PC-3 (cell line): ENCODE data around the gene PRRG4. TPM values are rescaled to one million over a fixed set of nuclear protein-coding genes. Genes with fewer than 3 reads are reported as not detected.

ENCODE experiments used
- ATAC-seq: fragments of 200-7000 bp; cut with Tn5 transposase; 2 replicates; pipeline ENCODE4 v1.9.1; 2020; ENCODE audit warnings: mild to moderate bottlenecking, moderate library complexity
- BruUV-seq: library from RNA; stranded (reverse); fragments of 400-500 nt; replicated peaks from 2 replicates; lab custom pipeline; 2021; lab: Mats Ljungman, UMichigan
- CTCF ChIA-PET: fragments of 300-600 bp; sonication (Branson Sonifier 250); formaldehyde crosslinking; loops from one replicate; lab custom pipeline; 2022; ENCODE audit warnings: antibody characterized with exemption; lab: Charles Lee
- POLR2A ChIA-PET: fragments of 300-600 bp; sonication (Branson Sonifier 250); formaldehyde crosslinking; loops from one replicate; lab custom pipeline; 2022; ENCODE audit warnings: antibody characterized with exemption; ENCODE audit not compliant: unreplicated experiment; lab: Charles Lee
- DNase-seq: peaks from one replicate; pipeline ENCODE4 v3.0.0-alpha.2; 2015
- H2AFZ ChIP-seq: fragments of 300-600 bp; sonication (generic); 2 replicates; pipeline ENCODE4 v1.6.0; 2016; ENCODE audit warnings: antibody characterized with exemption, low read length
- H3F3A ChIP-seq: fragments of 300-600 bp; sonication (generic); one replicate; pipeline ENCODE4 v1.6.0; 2017; ENCODE audit warnings: antibody characterized with exemption, low read length, control low read depth, mild to moderate bottlenecking; ENCODE audit not compliant: unreplicated experiment
- H3K27ac ChIP-seq: fragments of 300-600 bp; sonication (generic); 2 replicates; pipeline ENCODE4 v1.5.1; 2016; ENCODE audit warnings: mild to moderate bottlenecking, low read length
- H3K27me3 ChIP-seq: fragments of 300-600 bp; sonication (generic); 2 replicates; pipeline ENCODE4 v1.6.1; 2016; ENCODE audit warnings: low read length, mixed read lengths
- H3K36me3 ChIP-seq: fragments of 300-600 bp; sonication (generic); 2 replicates; pipeline ENCODE4 v1.6.1; 2016; ENCODE audit warnings: low read depth, mixed run types, low read length, mixed read lengths
- H3K4me1 ChIP-seq: fragments of 300-600 bp; sonication (generic); 2 replicates; pipeline ENCODE4 v1.5.1; 2016; ENCODE audit warnings: low read length; ENCODE audit not compliant: insufficient read depth
- H3K4me2 ChIP-seq: fragments of 300-600 bp; sonication (generic); 2 replicates; pipeline ENCODE4 v1.6.0; 2016; ENCODE audit warnings: low read length
- H3K4me3 ChIP-seq: fragments of 300-600 bp; sonication (generic); 2 replicates; pipeline ENCODE4 v1.5.1; 2016; ENCODE audit warnings: mild to moderate bottlenecking, low read length, mixed read lengths
- H3K79me2 ChIP-seq: fragments of 300-600 bp; sonication (generic); 2 replicates; pipeline ENCODE4 v1.6.1; 2017; ENCODE audit warnings: low read length, mixed read lengths
- H3K9ac ChIP-seq: fragments of 300-600 bp; sonication (generic); 2 replicates; pipeline ENCODE4 v1.6.0; 2016; ENCODE audit warnings: mild to moderate bottlenecking, low read length
- H3K9me2 ChIP-seq: fragments of 300-600 bp; sonication (generic); replicated peaks from 2 replicates; pipeline ENCODE4 v1.6.1; 2016; ENCODE audit warnings: mixed run types, low read length, mixed read lengths
- H3K9me3 ChIP-seq: fragments of 300-600 bp; sonication (generic); 2 replicates; pipeline ENCODE4 v1.6.1; 2016; ENCODE audit warnings: low read length, mixed read lengths
- H4K20me1 ChIP-seq: fragments of 300-600 bp; sonication (generic); 2 replicates; pipeline ENCODE4 v1.6.1; 2016; ENCODE audit warnings: low read length, mixed read lengths
- CTCF ChIP-seq: fragments of 300-600 bp; sonication (generic); conservative IDR thresholded peaks from 2 replicates; pipeline ENCODE4 v1.5.1; 2017; ENCODE audit warnings: antibody characterized with exemption, low read depth, mild to moderate bottlenecking, low read length
- EZH2 ChIP-seq: fragments of 300-600 bp; sonication (generic); IDR thresholded peaks from one replicate; pipeline ENCODE4 v1.6.1; 2017; ENCODE audit warnings: antibody characterized with exemption, mild to moderate bottlenecking, low read length; ENCODE audit not compliant: unreplicated experiment
- EZH2phosphoT487 ChIP-seq: fragments of 300-600 bp; sonication (generic); IDR thresholded peaks from 2 replicates; pipeline ENCODE4 v1.6.1; 2018; ENCODE audit warnings: mild to moderate bottlenecking, antibody characterized with exemption, low read length, borderline replicate concordance
- intact Hi-C: fragments of 100-400 bp; cut with micrococcal nuclease; formaldehyde crosslinking; loops from 2 replicates; pipeline ENCODE4 v1.9.0; 2023
- total RNA-seq: library from RNA; depleted of rRNA; stranded (reverse); fragments of >200 nt; gene quantifications from 2 replicates; pipeline ENCODE4 v1.2.3, GENCODE V29; 2014

Gene PRRG4
- total RNA-seq, 1 experiment from 2014 or later = 17.9 TPM

DNA sequence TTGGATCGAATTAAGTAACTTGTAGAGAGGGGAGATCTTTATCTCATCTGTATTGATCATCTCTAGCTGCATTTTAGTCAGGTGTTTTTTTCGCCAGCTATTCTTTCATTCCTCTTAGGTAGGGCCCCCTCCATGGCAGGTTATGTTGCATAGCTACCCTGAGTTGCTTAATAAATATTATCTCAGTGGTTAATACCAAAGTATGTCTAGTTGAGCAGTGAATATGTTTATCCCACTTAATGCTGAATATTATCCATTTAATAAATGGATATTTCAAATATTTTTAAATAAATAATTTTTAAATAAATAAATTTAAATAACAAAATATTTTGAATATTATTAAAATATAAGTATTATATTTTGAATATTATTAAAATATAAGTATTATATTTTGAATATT lies 9.6 kb downstream of the PRRG4 start:
- Histone ChIP-seq H3K4me3 (peak overlapping the region; percentile 4; the same call in 1 of the 2 replicates), H3K4me2 (peak overlapping the region; percentile 20), H3K9me2 (no peaks in the 10 kb centered on the region), H3K79me2 (peaks cover 13% of the 10 kb centered on the region; the same call in 1 of the 2 replicates), H3K36me3 (peaks cover 20% of the 10 kb centered on the region), H3K9me3 (no peaks in the 10 kb centered on the region), H3K27me3 (no peaks in the 10 kb centered on the region), H3K9ac (no peak overlapping the region), H2AFZ (no peak overlapping the region), H3F3A (no peaks in the 10 kb centered on the region), H3K4me1 (peaks cover 29% of the 10 kb centered on the region), H4K20me1 (no peaks in the 10 kb centered on the region), H3K27ac (peak overlapping the region; percentile 8; the same call in 1 of the 2 replicates)
- ATAC-seq (no peak), DNase-seq (no peak)
- no peak for TF ChIP-seq EZH2
- TF ChIP-seq EZH2phosphoT487 = no peak
- no peak for TF ChIP-seq CTCF
- ChIA-PET POLR2A (no interaction called here), CTCF (interaction anchor here (1.0 kb wide), 1 partner anchor 30 kb away, joined by 3 read pairs; no protein-coding TSS in a partner anchor)
- BruUV-seq = no TSS peak
- intact Hi-C loops = no loop called here

DNA sequence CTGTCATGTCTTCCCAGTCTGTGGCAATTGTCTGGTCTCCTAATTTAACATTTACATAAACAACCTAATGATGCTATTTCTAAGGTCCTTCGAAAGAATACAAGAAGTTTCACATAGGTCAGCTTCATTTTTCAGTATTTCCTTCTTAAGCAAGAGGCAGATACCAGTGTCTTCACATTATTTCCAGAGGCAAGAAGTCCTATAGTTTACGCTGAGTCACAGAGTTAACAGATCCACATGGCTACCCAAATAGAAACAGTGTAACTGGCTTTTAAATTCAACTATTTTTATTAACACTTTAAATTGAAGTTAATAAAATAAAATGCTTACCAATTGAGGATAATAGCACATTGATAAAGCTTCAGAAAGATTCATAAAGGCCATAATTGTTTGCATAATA lies 10.9 kb downstream of the PRRG4 start:
- H3K9me2 ChIP-seq = no peaks in the 10 kb centered on the region
- H3K9ac ChIP-seq = no peak overlapping the region
- POLR2A ChIA-PET = no interaction called here
- H3K4me2 ChIP-seq = no peak overlapping the region
- H3K4me3 ChIP-seq = no peak overlapping the region
- H3K27ac ChIP-seq = no peak overlapping the region
- peaks cover 29% of the 10 kb centered on the region for H3K4me1 ChIP-seq
- intact Hi-C loops = no loop called here
- no peak overlapping the region for H2AFZ ChIP-seq
- H3K79me2 ChIP-seq = peaks cover 5% of the 10 kb centered on the region; the same call in 1 of the 2 replicates
- CTCF ChIA-PET = no interaction called here
- no peaks in the 10 kb centered on the region for H3K27me3 ChIP-seq
- ATAC-seq (peak; percentile 64), DNase-seq (no peak)
- peaks cover 16% of the 10 kb centered on the region for H3K36me3 ChIP-seq
- no peaks in the 10 kb centered on the region for H3F3A ChIP-seq
- BruUV-seq = no TSS peak
- TF ChIP-seq CTCF = no peak
- no peaks in the 10 kb centered on the region for H4K20me1 ChIP-seq
- H3K9me3 ChIP-seq = no peaks in the 10 kb centered on the region

DNA sequence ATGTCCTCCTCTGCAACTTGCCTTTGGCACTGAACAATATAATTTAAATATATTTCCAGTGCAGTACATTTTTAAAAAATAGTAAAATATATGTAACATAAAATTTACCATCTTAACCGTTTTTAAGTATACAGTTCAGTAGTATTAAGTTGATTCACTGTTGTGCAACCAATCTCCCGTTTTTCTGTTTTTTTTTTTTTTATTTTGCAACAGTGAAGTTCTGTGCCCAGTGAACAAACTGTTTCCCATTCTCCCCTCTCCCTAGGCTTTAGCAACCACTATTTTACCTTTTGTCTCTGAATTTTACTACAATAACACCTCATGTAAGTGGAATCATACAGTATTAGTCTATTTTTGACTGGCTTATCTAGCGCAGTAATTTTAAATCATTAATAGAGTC lies 13.8 kb downstream of the PRRG4 start:
- H3K36me3 ChIP-seq = peaks cover 13% of the 10 kb centered on the region
- H2AFZ ChIP-seq = no peak overlapping the region
- H3K27ac ChIP-seq = no peak overlapping the region
- TF ChIP-seq CTCF (no peak), EZH2 (no peak), EZH2phosphoT487 (no peak)
- H3F3A ChIP-seq = no peaks in the 10 kb centered on the region
- ChIA-PET CTCF (no interaction called here), POLR2A (no interaction called here)
- no peaks in the 10 kb centered on the region for H3K79me2 ChIP-seq
- no peaks in the 10 kb centered on the region for H3K9me2 ChIP-seq
- peaks cover 13% of the 10 kb centered on the region for H3K4me1 ChIP-seq
- no peak overlapping the region for H3K4me3 ChIP-seq
- H3K4me2 ChIP-seq = no peak overlapping the region
- no TSS peak for BruUV-seq
- no peak for ATAC-seq
- H3K27me3 ChIP-seq = no peaks in the 10 kb centered on the region
- H4K20me1 ChIP-seq = no peaks in the 10 kb centered on the region
- DNase-seq = no peak
- H3K9me3 ChIP-seq = no peaks in the 10 kb centered on the region
- intact Hi-C loops = no loop called here
- no peak overlapping the region for H3K9ac ChIP-seq
